ENCODE results near the gene EIF4E1B.
A peak's percentile ranks its signal among the peaks of the same experiment; 100 is the strongest.

Gene EIF4E1B, protein sequence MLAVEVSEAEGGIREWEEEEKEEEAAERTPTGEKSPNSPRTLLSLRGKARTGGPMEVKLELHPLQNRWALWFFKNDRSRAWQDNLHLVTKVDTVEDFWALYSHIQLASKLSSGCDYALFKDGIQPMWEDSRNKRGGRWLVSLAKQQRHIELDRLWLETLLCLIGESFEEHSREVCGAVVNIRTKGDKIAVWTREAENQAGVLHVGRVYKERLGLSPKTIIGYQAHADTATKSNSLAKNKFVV

DNA sequence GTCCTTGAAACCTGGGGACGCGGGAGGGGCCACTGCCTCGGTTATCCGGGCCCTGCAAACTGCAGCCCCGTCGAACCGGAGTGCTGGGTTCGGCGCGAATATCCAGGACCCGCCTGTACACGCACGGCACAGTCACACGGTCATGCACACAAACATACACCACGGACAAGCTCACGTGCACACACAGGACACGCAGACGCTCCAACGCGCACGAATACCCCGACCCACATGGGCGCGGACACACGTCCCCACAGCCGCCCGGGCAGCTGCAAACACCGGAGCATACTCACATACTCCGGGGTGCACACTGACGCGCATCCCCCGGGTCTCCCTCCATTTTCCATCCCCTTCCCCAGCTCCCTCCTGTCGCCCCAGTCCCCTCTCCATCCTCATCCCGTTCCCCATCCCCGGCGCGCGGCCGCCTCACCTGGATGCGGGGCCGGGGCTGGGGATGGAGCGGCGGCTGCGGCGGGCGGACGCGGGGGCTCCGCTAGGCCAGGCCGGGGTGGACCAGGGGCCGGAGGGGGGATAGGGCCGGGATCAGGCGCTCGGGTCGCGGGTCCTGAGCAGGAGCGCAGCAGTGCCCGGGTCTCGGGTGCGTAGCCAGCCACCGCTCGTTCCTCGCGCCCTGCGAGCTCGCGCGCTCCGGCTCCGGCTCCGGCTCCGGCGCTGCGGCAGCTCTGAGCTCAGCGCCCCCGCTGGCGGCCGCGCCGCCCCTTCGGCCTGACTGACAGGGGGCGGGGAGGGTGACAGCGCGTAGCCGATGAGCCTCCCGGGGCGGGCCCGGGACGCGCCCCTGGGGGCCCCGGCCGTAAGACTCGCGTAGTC is at the start of gene EIF4E1B, which contains the start of gene SNCB:
TSS of gene EIF4E1B (plus strand) at position 823 of the 828 bp plus-strand sequence. CDS start 12,113 bp downstream, outside the sequence.
TSS of gene SNCB (minus strand) at position 682 of the 828 bp plus-strand sequence. CDS start 880 bp downstream, outside the sequence.
- peak within 1 kb of the TSS; percentile 62 for H3K27ac ChIP-seq
- peak; percentile 56 for TF ChIP-seq CTCF (conservative IDR thresholded peaks at IDR 0.05)

- no peak overlapping the region for H3K27ac ChIP-seq
- no peak for TF ChIP-seq CTCF (conservative IDR thresholded peaks at IDR 0.05)
These were observed 49.1 kb upstream of the EIF4E1B start for GRCh38 chr5:176581361-176581760.

DNA sequence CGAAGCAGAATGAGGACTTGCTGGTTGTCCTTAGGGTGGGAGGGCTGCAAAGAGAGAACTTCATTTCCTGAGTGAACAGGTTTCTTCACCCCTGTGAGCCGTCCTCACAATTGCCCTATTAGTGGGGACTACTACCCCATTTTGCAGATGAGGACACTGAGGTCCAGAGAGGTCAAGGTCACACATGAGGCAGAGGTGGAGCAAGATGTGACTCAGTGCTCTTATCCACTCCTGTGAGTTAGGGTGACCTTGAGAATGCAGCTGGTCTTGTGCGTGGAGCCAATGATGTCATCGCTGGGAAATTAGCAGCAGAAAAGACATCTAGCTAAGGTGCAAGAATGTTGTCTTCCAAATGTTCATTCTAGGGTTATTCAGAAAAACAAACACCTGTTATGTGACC is 47.4 kb upstream of the EIF4E1B start:
- no peak overlapping the region for H3K27ac ChIP-seq
- no peak for TF ChIP-seq CTCF (conservative IDR thresholded peaks at IDR 0.05)

- no peak overlapping the region for H3K27ac ChIP-seq
- no peak for TF ChIP-seq CTCF (conservative IDR thresholded peaks at IDR 0.05)
These were observed 43.1 kb upstream of the EIF4E1B start for GRCh38 chr5:176587398-176587797.

GRCh38 chr5:176588297-176588696 is 42.2 kb upstream of the EIF4E1B start:
- no peak for TF ChIP-seq CTCF (conservative IDR thresholded peaks at IDR 0.05)
- H3K27ac ChIP-seq: no peak overlapping the region

GRCh38 chr5:176589039-176589769 is 41.3 kb upstream of the EIF4E1B start:
- TF ChIP-seq CTCF (conservative IDR thresholded peaks at IDR 0.05): no peak
- H3K27ac ChIP-seq: no peak overlapping the region
